WTC11 (cell line): Measurements from ENCODE around the gene KIAA1328. TPM values are rescaled to one million over a fixed set of nuclear protein-coding genes. Genes with fewer than 3 reads are reported as not detected.

Source experiments
- ATAC-seq: fragments of 200-7000 bp; cut with Tn5 transposase; 2 replicates; pipeline ENCODE4 v1.10.0; 2021; ENCODE audit warnings: mild to moderate bottlenecking, moderate library complexity
- CTCF ChIA-PET: fragments of 300-600 bp; sonication (Branson Sonifier 250); formaldehyde crosslinking; loops from one replicate; lab custom pipeline; 2021; ENCODE audit warnings: antibody characterized with exemption; lab: Charles Lee
- POLR2A ChIA-PET: fragments of 350-600 bp; sonication (Branson Sonifier 250); formaldehyde crosslinking; loops from one replicate; lab custom pipeline; 2021; ENCODE audit warnings: antibody characterized with exemption; lab: Charles Lee
- DNase-seq: peaks from one replicate; pipeline ENCODE4 v3.0.0; 2021; ENCODE audit warnings: low spot score
- H3K27ac Mint-ChIP-seq: 2 replicates; pipeline ENCODE4 v1.8.0; 2021; ENCODE audit warnings: mixed read lengths
- H3K27me3 Mint-ChIP-seq: 2 replicates; pipeline ENCODE4 v1.8.0; 2021; ENCODE audit warnings: low read depth, mild to moderate bottlenecking, moderate library complexity, mixed read lengths
- H3K36me3 Mint-ChIP-seq: 2 replicates; pipeline ENCODE4 v1.8.0; 2021; ENCODE audit warnings: mixed read lengths
- H3K4me1 Mint-ChIP-seq: 2 replicates; pipeline ENCODE4 v1.8.0; 2022; ENCODE audit warnings: mixed read lengths
- H3K4me3 Mint-ChIP-seq: 2 replicates; pipeline ENCODE4 v1.8.0; 2021; ENCODE audit warnings: mild to moderate bottlenecking, moderate library complexity, mixed read lengths
- H3K9me3 Mint-ChIP-seq: 2 replicates; pipeline ENCODE4 v1.8.0; 2021; ENCODE audit warnings: mixed read lengths
- ATF1 ChIP-seq: sonication (generic); formaldehyde crosslinking; IDR thresholded peaks from 2 replicates; pipeline ENCODE4 v1.8.1; 2023; ENCODE audit warnings: mild to moderate bottlenecking, moderate library complexity, missing genetic modification reagents
- FOXJ3 ChIP-seq: sonication (generic); formaldehyde crosslinking; IDR thresholded peaks from 2 replicates; pipeline ENCODE4 v1.9.0; 2021; ENCODE audit warnings: missing genetic modification reagents, mild to moderate bottlenecking, borderline replicate concordance
- GABPB1 ChIP-seq: sonication (generic); formaldehyde crosslinking; IDR thresholded peaks from 2 replicates; pipeline ENCODE4 v1.8.1; 2023; ENCODE audit warnings: mild to moderate bottlenecking, missing genetic modification reagents
- MXD4 ChIP-seq: fragments of 250-450 bp; sonication (Bioruptor Pico); IDR thresholded peaks from 2 replicates; pipeline ENCODE4 v1.8.0; 2021; ENCODE audit warnings: mild to moderate bottlenecking, moderate library complexity, borderline replicate concordance
- MYBL2 ChIP-seq: sonication (generic); formaldehyde crosslinking; IDR thresholded peaks from 2 replicates; pipeline ENCODE4 v1.8.1; 2023; ENCODE audit warnings: mild to moderate bottlenecking, moderate library complexity, missing genetic modification reagents
- NFE2L1 ChIP-seq: sonication (generic); formaldehyde crosslinking; IDR thresholded peaks from 2 replicates; pipeline ENCODE4 v1.8.1; 2023; ENCODE audit warnings: missing genetic modification reagents
- NFYB ChIP-seq: sonication (generic); formaldehyde crosslinking; conservative IDR thresholded peaks from 2 replicates; pipeline ENCODE4 v1.8.0; 2022; ENCODE audit warnings: low read depth, missing genetic modification reagents
- NR3C1 ChIP-seq: sonication (generic); formaldehyde crosslinking; conservative IDR thresholded peaks from 2 replicates; pipeline ENCODE4 v1.8.1; 2023; ENCODE audit warnings: low read depth, mild to moderate bottlenecking, missing genetic modification reagents
- RELA ChIP-seq: sonication (generic); formaldehyde crosslinking; IDR thresholded peaks from 2 replicates; pipeline ENCODE4 v1.8.1; 2022; ENCODE audit warnings: missing genetic modification reagents, mild to moderate bottlenecking, borderline replicate concordance
- TP53 ChIP-seq: sonication (generic); formaldehyde crosslinking; IDR thresholded peaks from 2 replicates; pipeline ENCODE4 v1.8.1; 2023; ENCODE audit warnings: mild to moderate bottlenecking, missing genetic modification reagents
- ZNF219 ChIP-seq: sonication (generic); formaldehyde crosslinking; IDR thresholded peaks from 2 replicates; pipeline ENCODE4 v1.8.0; 2023; ENCODE audit warnings: missing genetic modification reagents, mild to moderate bottlenecking, borderline replicate concordance
- ZNF416 ChIP-seq: fragments of 250-450 bp; sonication (Bioruptor Pico); IDR thresholded peaks from 2 replicates; pipeline ENCODE4 v1.9.0; 2021; ENCODE audit warnings: mild to moderate bottlenecking, inconsistent platforms
- total RNA-seq: library from RNA; stranded (reverse); gene quantifications from 3 replicates; pipeline ENCODE4 v1.2.3, GENCODE V29; 2021
- TF ChIP-seq, protein P1 (sequence below): sonication (generic); formaldehyde crosslinking; IDR thresholded peaks from 2 replicates; pipeline ENCODE4 v1.8.0; 2022; ENCODE audit warnings: missing genetic modification reagents
- TF ChIP-seq, protein P2 (sequence below): sonication (generic); formaldehyde crosslinking; IDR thresholded peaks from 2 replicates; pipeline ENCODE4 v1.8.1; 2023; ENCODE audit warnings: mild to moderate bottlenecking, missing genetic modification reagents
- TF ChIP-seq, protein P3 (sequence below): fragments of 250-450 bp; sonication (Bioruptor Pico); IDR thresholded peaks from 2 replicates; pipeline ENCODE4 v1.9.0; 2021; ENCODE audit warnings: mild to moderate bottlenecking, borderline replicate concordance

The KIAA1328 gene
- total RNA-seq, 1 experiment from 2014 or later: 4.8 TPM

DNA sequence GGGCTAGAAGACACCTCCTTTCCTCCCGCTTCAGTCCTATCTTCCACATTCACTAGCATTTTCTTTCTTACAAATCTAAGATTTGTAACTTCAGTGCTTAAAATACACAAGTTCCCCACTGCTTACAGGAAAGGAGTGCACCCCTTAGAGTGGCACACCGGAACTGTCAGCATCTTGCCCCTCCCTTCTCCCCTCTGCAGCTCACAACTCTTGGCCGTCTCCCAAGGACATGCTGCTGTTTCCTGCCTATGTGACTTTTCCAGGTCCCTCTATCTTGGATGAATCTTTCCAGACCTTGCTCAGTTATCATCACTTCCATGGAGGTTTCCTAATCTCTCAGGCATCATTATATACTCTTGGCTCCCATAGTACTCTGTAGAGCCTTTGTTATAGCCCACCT, 401.8 kb downstream of the KIAA1328 start (continued):
- TF ChIP-seq, protein P1, sequence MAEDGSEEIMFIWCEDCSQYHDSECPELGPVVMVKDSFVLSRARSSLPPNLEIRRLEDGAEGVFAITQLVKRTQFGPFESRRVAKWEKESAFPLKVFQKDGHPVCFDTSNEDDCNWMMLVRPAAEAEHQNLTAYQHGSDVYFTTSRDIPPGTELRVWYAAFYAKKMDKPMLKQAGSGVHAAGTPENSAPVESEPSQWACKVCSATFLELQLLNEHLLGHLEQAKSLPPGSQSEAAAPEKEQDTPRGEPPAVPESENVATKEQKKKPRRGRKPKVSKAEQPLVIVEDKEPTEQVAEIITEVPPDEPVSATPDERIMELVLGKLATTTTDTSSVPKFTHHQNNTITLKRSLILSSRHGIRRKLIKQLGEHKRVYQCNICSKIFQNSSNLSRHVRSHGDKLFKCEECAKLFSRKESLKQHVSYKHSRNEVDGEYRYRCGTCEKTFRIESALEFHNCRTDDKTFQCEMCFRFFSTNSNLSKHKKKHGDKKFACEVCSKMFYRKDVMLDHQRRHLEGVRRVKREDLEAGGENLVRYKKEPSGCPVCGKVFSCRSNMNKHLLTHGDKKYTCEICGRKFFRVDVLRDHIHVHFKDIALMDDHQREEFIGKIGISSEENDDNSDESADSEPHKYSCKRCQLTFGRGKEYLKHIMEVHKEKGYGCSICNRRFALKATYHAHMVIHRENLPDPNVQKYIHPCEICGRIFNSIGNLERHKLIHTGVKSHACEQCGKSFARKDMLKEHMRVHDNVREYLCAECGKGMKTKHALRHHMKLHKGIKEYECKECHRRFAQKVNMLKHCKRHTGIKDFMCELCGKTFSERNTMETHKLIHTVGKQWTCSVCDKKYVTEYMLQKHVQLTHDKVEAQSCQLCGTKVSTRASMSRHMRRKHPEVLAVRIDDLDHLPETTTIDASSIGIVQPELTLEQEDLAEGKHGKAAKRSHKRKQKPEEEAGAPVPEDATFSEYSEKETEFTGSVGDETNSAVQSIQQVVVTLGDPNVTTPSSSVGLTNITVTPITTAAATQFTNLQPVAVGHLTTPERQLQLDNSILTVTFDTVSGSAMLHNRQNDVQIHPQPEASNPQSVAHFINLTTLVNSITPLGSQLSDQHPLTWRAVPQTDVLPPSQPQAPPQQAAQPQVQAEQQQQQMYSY (CRISPR knock-in tag): no peak

GRCh38 chr18:37231251-37231650, 402.3 kb downstream of the KIAA1328 start:
- ATAC-seq: no peak
- ChIA-PET CTCF (no interaction called here), POLR2A (no interaction called here)
- DNase-seq: no peak
- Mint-ChIP-seq H3K4me3 (no peak overlapping the region), H3K27me3 (peaks cover 80% of the 10 kb centered on the region), H3K36me3 (no peaks in the 10 kb centered on the region), H3K4me1 (no peaks in the 10 kb centered on the region), H3K9me3 (peaks cover 4% of the 10 kb centered on the region), H3K27ac (no peak overlapping the region)
- TF ChIP-seq ZNF416 (CRISPR knock-in tag) (no peak), RELA (CRISPR knock-in tag) (no peak), MXD4 (CRISPR knock-in tag) (no peak), ZNF219 (no peak), NFYB (CRISPR knock-in tag) (no peak), ATF1 (no peak), NFE2L1 (CRISPR knock-in tag) (no peak), MYBL2 (CRISPR knock-in tag) (no peak), NR3C1 (no peak), TP53 (CRISPR knock-in tag) (no peak), GABPB1 (CRISPR knock-in tag) (no peak)
- TF ChIP-seq, protein P2, sequence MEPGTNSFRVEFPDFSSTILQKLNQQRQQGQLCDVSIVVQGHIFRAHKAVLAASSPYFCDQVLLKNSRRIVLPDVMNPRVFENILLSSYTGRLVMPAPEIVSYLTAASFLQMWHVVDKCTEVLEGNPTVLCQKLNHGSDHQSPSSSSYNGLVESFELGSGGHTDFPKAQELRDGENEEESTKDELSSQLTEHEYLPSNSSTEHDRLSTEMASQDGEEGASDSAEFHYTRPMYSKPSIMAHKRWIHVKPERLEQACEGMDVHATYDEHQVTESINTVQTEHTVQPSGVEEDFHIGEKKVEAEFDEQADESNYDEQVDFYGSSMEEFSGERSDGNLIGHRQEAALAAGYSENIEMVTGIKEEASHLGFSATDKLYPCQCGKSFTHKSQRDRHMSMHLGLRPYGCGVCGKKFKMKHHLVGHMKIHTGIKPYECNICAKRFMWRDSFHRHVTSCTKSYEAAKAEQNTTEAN (CRISPR knock-in tag): no peak

DNA sequence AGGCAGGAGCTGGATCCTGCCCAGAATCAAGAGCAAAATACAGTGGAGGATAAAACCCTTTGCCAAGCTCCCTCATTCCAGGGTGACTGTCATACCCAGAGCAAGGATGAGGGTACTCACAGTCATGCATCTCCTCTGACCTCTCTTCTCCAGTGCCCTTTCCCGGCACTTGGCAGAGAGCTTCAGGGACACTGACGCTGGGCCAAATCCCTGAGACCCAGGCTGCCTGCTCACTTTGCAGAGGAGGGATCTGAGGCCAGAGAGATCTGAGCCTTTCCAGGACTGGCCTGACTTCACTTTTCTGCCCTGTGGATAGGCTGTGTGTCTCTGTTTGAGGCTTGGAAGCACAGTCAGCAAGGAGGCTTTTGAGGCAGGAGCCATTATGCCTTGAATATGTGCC, 406.7 kb downstream of the KIAA1328 start:
- POLR2A ChIA-PET: no interaction called here
- no peaks in the 10 kb centered on the region for H3K4me1 Mint-ChIP-seq
- no peaks in the 10 kb centered on the region for H3K36me3 Mint-ChIP-seq
- H3K27ac Mint-ChIP-seq: no peak overlapping the region
- no peak overlapping the region for H3K4me3 Mint-ChIP-seq
- DNase-seq: no peak
- H3K9me3 Mint-ChIP-seq: no peaks in the 10 kb centered on the region
- TF ChIP-seq, protein P3, sequence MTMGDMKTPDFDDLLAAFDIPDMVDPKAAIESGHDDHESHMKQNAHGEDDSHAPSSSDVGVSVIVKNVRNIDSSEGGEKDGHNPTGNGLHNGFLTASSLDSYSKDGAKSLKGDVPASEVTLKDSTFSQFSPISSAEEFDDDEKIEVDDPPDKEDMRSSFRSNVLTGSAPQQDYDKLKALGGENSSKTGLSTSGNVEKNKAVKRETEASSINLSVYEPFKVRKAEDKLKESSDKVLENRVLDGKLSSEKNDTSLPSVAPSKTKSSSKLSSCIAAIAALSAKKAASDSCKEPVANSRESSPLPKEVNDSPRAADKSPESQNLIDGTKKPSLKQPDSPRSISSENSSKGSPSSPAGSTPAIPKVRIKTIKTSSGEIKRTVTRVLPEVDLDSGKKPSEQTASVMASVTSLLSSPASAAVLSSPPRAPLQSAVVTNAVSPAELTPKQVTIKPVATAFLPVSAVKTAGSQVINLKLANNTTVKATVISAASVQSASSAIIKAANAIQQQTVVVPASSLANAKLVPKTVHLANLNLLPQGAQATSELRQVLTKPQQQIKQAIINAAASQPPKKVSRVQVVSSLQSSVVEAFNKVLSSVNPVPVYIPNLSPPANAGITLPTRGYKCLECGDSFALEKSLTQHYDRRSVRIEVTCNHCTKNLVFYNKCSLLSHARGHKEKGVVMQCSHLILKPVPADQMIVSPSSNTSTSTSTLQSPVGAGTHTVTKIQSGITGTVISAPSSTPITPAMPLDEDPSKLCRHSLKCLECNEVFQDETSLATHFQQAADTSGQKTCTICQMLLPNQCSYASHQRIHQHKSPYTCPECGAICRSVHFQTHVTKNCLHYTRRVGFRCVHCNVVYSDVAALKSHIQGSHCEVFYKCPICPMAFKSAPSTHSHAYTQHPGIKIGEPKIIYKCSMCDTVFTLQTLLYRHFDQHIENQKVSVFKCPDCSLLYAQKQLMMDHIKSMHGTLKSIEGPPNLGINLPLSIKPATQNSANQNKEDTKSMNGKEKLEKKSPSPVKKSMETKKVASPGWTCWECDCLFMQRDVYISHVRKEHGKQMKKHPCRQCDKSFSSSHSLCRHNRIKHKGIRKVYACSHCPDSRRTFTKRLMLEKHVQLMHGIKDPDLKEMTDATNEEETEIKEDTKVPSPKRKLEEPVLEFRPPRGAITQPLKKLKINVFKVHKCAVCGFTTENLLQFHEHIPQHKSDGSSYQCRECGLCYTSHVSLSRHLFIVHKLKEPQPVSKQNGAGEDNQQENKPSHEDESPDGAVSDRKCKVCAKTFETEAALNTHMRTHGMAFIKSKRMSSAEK (CRISPR knock-in tag): no peak
- TF ChIP-seq FOXJ3 (CRISPR knock-in tag): no peak
- no peak for ATAC-seq
- H3K27me3 Mint-ChIP-seq: peaks cover 57% of the 10 kb centered on the region
- CTCF ChIA-PET: no interaction called here
